Endometrium (tissue), 2 donors: ENCODE results near the gene ATG9B.

Experiments used
- FAIRE-seq: peaks from 2 replicates; lab custom pipeline; 2012; peaks lifted over from hg19 to GRCh38; lab: Jason Lieb, UNC
- donor health status: control.
- donor health status: control.

ATG9B gene

DNA sequence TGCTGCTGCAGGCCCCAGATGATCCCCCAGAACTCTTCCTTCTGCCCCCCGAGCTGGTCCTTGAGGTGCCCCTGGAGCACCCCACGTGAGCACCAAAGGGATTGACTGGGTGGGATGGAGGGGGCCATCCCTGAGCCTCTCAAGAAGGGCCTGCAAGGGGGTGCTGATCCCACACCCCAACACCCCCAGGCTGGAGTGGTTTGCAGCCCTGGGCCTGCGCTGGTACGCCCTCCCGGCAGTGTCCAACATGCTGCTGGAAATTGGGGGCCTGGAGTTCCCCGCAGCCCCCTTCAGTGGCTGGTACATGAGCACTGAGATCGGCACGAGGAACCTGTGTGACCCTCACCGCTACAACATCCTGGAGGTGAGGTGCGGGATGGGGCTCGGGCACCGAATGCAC is 25.3 kb downstream of the ATG9B start:
- no peak for FAIRE-seq

DNA sequence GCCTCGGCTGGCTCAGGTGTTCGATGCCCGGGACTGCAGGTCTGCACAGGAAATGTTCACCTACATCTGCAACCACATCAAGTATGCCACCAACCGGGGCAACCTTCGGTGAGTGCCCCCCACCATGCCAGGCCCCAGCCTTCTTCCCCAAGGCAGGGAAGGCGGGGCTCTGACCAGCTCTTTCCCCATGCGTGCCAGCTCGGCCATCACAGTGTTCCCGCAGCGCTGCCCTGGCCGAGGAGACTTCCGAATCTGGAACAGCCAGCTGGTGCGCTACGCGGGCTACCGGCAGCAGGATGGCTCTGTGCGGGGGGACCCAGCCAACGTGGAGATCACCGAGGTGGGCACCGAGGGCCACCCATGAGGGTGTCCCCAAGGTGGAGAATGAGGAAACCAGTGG is 26.0 kb downstream of the ATG9B start:
- no peak for FAIRE-seq

DNA sequence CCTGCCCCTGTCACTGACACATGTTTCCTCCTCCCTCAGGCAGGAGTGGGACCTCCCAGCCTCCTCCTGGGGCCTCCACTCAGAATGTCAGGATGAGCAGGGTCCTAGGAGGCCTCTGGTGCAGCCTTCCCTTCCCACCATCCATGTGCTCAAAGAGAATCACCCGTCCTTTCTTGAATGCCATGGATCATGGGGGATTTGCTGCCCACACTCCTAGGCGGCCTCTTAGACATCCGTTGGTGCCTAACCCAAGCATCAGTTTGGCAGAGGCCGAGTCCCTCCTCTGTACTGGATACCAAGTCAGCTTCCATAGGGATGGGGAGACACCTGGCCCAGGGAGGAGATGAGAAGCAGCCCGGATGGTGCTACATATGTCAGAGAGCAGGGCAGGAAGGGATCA is 26.5 kb downstream of the ATG9B start:
- FAIRE-seq, result no peak

GRCh38 chr7:150997075-150997511 is 27.2 kb downstream of the ATG9B start:
- FAIRE-seq, result no peak

GRCh38 chr7:150996376-150997074 is 27.8 kb downstream of the ATG9B start:
- no peak for FAIRE-seq

DNA sequence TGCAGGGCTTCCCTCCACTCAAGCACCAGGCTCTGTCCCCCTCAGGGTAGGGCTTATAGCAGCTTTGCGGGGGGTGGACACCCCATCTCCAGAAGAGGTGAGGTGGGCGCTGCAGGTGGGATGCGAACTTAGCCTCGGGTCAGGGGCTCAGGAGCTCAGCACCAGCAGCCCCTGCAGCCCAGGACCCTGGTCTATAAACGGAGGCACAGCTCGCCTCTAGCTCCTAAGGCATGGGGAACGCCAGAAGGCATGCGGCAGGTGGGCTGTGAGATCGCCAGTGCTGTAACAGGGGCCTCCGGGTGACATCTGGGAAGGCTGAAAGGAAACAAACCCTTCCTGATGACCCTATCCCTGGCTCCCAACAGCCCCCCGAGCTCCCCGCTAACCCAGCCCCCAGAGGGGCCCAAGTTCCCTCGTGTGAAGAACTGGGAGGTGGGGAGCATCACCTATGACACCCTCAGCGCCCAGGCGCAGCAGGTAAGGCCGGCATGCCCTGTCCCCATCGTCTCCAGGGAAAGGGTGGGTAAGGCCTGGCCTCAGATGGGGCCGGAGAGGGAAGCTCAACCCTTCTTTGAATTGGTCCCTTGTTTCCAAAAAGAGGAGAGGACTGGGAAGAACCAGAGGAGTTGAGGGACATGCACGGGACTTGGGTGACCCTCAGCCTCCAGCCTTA is 29.3 kb downstream of the ATG9B start:
- no peak for FAIRE-seq

DNA sequence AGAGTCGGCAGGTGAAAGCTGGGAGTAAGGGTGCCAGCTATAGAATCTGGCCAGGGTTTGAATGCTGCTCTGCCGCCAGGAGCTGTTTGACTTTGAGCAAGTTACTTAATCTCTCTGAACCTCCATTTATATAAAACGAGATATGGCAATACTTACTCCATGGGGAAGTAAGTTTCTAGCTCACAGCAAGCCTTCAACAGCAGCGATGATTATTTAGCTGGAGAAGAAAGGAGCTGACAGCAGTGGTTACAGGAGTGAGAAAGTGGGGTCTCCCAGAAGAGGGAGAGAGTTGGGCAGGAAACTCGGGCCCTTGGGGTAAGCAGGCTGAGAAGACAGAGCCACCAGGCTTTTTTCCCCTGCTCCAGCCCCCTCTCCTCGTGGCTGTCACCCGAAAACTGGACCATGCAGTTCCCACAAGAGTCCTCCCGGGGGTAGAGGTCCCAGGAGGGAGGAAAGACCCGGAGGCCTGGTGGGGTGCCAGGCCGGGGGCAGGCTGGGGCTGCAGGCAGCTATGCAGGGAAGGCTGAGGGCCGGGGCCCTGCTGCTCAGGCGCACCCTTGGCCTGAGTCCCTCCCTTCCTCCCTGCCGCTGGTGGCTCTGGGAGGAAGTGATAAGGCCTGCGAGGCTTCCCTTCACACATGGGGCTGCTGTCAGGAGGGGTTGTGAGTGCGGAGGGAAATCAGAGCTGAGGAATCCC is 30.0 kb downstream of the ATG9B start:
- no peak for FAIRE-seq

DNA sequence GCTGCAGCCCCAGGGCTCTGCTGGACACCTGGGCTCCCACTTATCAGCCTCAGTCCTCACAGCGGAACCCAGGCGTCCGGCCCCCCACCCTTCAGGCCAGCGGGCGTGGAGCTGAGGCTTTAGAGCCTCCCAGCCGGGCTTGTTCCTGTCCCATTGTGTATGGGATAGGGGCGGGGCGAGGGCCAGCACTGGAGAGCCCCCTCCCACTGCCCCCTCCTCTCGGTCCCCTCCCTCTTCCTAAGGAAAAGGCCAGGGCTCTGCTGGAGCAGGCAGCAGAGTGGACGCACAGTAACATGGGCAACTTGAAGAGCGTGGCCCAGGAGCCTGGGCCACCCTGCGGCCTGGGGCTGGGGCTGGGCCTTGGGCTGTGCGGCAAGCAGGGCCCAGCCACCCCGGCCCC is 30.8 kb downstream of the ATG9B start:
- FAIRE-seq, result no peak

DNA sequence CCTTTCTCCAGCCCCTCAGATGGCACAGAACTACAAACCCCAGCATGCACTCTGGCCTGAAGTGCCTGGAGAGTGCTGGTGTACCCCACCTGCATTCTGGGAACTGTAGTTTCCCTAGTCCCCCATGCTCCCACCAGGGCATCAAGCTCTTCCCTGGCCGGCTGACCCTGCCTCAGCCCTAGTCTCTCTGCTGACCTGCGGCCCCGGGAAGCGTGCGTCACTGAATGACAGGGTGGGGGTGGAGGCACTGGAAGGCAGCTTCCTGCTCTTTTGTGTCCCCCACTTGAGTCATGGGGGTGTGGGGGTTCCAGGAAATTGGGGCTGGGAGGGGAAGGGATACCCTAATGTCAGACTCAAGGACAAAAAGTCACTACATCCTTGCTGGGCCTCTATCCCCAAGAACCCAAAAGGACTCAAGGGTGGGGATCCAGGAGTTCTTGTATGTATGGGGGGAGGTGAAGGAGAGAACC is 31.4 kb downstream of the ATG9B start:
- no peak for FAIRE-seq

- FAIRE-seq, result no peak
These were observed 32.1 kb downstream of the ATG9B start for GRCh38 chr7:150992051-150992640.

DNA sequence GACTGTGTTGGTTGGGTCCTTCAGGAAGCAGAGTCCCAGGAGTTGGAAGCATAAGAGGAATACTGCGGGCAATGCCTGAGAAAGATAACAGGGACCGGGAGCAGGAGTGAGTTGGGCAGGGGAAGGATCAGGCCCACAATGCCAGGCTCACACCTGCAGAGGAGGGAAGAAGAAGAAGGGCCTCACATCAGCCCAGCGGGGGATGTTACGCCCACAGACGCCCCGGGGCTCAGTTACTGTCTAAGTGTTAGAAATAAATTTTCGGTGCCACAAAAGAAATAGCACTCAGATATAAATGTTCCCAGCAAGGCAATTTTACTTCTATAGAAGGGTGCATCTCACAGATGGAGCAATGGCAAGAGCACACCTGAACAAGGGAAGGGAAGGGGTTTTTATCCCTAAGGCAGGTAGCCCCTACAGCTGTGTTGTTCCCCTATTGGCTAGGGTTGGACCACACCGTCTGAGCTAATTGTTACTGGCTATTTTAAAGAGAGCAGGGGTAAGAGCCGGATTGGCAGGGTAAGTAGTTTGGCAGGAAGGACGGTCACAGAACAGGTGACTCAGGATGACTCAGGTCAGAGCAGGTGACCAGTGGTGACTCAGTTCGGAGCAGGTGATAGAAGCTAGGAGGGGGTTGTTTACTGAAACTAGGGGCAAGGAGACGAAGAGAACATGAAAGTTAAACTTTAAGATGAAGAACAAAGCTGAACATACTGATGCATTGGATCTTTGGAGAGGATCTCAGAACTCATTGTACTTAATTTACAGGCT is 33.7 kb downstream of the ATG9B start, which contains the start of gene NOS3:
Gene NOS3 (plus strand): TSS at position 602 of the 771 bp plus-strand sequence. CDS start 2,787 bp downstream, outside the sequence.
- no peak for FAIRE-seq

- no peak for FAIRE-seq
These were observed 34.8 kb downstream of the ATG9B start for GRCh38 chr7:150989456-150989855.

DNA sequence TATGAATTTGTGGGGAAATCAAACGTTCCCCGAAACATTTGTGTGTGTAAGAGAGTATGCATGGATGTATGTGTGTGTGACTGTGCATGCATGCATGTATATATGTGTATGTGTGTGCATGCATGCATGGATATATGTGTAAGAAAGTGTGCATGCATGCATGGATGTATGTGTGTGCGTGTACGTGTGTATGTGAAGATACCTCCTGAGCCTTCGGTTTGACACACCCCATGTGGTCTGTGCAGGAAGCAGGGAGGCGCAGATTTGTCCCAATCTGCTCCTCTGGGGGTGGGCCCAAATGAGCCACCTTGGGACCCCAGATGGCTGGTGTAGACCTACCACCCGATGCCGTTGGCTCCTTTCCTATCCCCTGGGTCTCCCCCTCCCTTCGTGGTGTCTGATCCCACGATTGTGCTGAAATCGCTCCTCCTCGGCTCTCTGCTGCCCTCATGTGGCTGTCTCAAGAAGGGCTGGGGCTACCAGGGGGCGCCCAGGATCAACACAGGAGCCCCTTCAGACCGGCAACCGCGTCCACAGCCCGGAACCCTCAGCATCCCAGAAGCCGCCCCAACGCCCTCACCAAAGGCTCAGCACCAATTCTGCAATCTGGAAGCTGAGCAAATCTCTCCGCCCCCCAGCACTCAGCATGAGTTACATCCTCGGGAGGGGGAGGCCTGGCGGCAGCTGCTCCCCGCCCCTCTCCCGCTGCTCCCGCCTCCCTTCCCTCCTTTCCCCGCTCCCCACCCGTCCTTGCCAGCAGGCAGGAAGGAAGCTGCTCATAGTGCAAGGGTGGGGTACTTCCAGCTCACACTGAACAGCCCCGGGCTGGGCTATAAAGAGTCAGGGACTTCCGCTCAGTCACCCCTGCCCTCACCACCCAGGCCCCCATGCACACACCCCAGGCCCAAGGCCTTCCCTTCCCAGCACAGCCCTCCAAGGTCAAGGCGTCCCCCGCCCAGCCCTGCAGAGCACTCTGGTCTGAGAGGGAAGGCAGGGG is 35.8 kb downstream of the ATG9B start:
- FAIRE-seq, result no peak

DNA sequence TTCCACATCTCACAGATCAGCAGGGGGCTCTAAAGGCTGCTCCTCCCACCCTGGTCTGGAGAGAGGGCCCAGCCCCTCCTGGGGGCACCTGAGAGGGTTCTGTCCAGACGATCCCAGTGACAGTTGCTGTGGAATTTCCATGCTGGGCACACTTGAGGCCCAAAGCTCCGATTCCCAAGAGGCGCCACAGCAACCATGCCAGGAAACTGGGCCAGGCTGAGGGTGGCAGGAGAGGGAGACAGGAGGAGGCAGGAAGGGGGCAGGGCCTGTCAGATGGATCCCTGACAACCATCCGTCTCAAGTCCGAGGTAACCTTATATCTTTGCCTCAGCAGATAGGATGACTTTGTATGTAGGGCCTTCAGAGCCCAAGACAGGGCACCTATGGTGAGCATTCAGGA is 37.7 kb downstream of the ATG9B start:
- no peak for FAIRE-seq

DNA sequence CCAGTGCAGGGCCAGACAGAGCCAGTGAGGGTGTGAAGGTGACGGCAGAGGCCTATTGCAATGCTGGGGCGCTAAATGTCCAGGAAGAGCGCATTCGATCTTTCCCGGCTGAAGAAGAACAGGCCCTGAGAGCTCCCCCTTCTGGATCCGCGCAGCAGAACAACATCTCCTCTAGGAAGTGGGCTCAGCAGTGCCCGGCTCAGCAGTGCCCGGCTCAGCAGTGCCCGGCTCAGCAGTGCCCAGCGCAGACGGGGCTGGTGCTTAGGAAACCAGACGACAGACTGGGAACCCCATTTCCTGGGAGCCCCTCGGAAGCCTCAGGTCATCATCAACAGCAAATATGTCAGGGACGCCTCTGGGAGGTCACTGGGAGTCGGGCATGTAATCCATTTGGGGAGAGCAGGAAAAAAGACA is 38.2 kb downstream of the ATG9B start:
- FAIRE-seq, result no peak

GRCh38 chr7:150983893-150984368 is 40.4 kb downstream of the ATG9B start:
- FAIRE-seq, result no peak

GRCh38 chr7:150982351-150982750 is 41.9 kb downstream of the ATG9B start:
- no peak for FAIRE-seq

DNA sequence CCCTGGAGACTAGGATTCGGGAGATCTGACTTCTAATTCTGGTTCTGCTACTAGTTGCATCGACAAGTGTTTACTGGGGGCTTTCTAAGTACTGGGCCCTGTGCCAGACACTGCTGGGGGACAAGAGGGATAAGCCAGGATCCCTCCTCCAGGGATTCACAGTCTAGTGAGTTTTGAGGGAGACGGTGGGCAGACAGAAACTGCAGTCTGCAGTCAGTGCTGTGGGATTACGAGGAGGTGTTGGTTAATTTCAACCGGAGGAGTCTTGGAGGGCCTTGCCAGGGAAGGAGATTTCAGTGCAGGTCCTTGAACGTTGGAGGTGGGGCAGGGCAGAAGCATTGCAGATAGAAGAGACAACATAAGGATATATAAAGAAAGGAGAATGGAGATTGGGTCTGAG is 42.6 kb downstream of the ATG9B start:
- no peak for FAIRE-seq

DNA sequence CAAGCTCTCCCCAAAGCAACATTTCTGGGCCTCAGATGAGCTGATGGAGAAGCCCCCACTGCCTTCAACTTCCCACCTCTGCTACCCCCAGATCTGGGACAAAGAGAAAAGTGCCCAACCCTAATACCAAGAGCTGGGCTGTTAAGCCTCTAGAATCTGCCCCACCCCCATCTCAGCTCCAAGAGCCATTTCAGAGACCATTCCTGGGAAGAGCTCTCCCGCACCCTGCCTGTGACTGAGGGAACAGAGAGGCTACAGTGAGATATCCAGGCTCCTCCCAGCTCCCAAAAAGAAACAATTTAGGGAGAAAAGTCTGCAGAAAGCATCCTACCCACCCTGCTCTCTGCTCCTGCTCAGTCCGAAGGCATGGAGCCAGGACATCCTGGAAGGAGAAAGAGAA is 43.6 kb downstream of the ATG9B start:
- FAIRE-seq, result no peak

GRCh38 chr7:150979713-150980390 is 44.4 kb downstream of the ATG9B start:
- FAIRE-seq, result no peak
